Measurements from ENCODE around the gene LRRC8A.
"Not testable (repeated sequence)": the region's sequence is repeated elsewhere in the genome, so short reads cannot be mapped to it uniquely, and the experiment has no call there.

The LRRC8A gene

DNA sequence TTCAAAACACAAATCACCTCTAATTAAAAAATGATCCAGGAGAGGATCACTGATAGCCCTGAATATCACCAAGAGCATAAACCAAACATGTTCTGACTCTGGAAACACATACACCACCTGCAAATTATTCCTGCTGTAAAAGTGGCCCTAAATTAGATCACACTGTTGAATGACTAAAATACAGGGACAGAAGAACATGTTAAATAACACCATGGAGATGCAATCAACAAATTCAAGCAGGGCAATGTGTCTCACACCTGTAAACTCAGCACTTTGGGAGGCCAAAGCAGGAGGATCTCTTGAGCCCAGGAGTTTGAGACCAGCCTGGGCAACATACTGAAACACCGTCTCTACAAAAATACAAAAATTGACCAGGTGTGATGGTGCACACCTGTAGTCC lies 34.1 kb upstream of the LRRC8A start:
- Histone ChIP-seq H3K4me1 (ENCODE audit: control insufficient read depth, insufficient read depth, low read length) (no peaks in the 10 kb centered on the region), H3K4me3 (ENCODE audit: low read depth, low read length) (no peak overlapping the region), H3K27ac (ENCODE audit: extremely low read depth, low read depth, low read length) (no peak overlapping the region), H3K36me3 (ENCODE audit: control insufficient read depth in 2 of 2, insufficient read depth in 1 of 2, low read length in 2 of 2) (no peaks in the 10 kb centered on the region), H3K9me3 (ENCODE audit: control insufficient read depth, insufficient read depth, low read depth, low read length) (no peaks in the 10 kb centered on the region)
- ChIA-PET CTCF (interaction anchor here (0.7 to 1.0 kb wide), 2 partner anchors 30 to 80 kb away, joined by 3 read pairs; no protein-coding TSS in a partner anchor), POLR2A (no interaction called here)
- TF ChIP-seq ZNF398 (tag by site-specific recombination; IDR thresholded peaks at IDR 0.05): no peak
- TF ChIP-seq ZNF274 (IDR thresholded peaks at IDR 0.05; ENCODE audit: low read length): no peak
- TF ChIP-seq ZNF274 (tag by site-specific recombination; IDR thresholded peaks at IDR 0.05; ENCODE audit: borderline replicate concordance): no peak
- no peak for TF ChIP-seq ZFP37 (tag by site-specific recombination; IDR thresholded peaks at IDR 0.05)
- TF ChIP-seq SETDB1 (IDR thresholded peaks at IDR 0.05; ENCODE audit: insufficient read length, low read length): peak; percentile 39

DNA sequence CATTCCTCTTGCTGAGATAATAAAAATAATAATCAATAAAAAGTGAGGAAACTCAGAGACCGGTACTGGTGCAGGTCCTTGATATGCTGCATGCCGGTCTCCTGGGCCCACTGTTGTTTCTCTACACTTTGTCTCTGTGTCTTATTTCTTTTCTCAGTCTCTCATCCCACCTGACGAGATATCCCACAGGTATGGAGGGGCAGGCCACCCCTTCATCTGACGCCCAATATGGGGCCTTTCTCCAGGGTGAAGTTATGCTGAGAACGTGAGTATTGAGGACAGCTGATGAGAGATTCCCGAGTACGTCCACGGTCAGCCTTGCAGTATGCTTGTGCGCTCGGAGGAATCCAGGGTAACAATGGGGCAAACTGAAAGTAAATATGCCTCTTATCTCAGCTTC lies 30.9 kb upstream of the LRRC8A start:
- H3K4me1 ChIP-seq (ENCODE audit: control insufficient read depth, insufficient read depth, low read length); H3K36me3 ChIP-seq (ENCODE audit: control insufficient read depth in 2 of 2, insufficient read depth in 1 of 2, low read length in 2 of 2); POLR2A ChIA-PET; H3K9me3 ChIP-seq (ENCODE audit: control insufficient read depth, insufficient read depth, low read depth, low read length); H3K4me3 ChIP-seq (ENCODE audit: low read depth, low read length); H3K27ac ChIP-seq (ENCODE audit: extremely low read depth, low read depth, low read length): not testable (repeated sequence)
- CTCF ChIA-PET: interaction anchor here (0.7 to 2.0 kb wide), 3 partner anchors 29 to 394 kb away, joined by 3 to 26 read pairs (median 4); no protein-coding TSS in a partner anchor

- H3K36me3 ChIP-seq (ENCODE audit: control insufficient read depth in 2 of 2, insufficient read depth in 1 of 2, low read length in 2 of 2); H3K9me3 ChIP-seq (ENCODE audit: control insufficient read depth, insufficient read depth, low read depth, low read length); H3K27ac ChIP-seq (ENCODE audit: extremely low read depth, low read depth, low read length); H3K4me3 ChIP-seq (ENCODE audit: low read depth, low read length); H3K4me1 ChIP-seq (ENCODE audit: control insufficient read depth, insufficient read depth, low read length): not testable (repeated sequence)
- CTCF ChIA-PET: interaction anchor here (0.6 to 2.5 kb wide), 15 partner anchors 10 to 441 kb away, joined by 3 to 26 read pairs (median 3); no protein-coding TSS in a partner anchor
- TF ChIP-seq ZNF654 (tag by site-specific recombination; IDR thresholded peaks at IDR 0.05; ENCODE audit: low read depth) (peak; percentile 44), MZF1 (tag by site-specific recombination; IDR thresholded peaks at IDR 0.05; ENCODE audit: borderline replicate concordance) (peak; percentile 82; the same call in 1 of the 2 replicates)
- TF ChIP-seq, protein P1, sequence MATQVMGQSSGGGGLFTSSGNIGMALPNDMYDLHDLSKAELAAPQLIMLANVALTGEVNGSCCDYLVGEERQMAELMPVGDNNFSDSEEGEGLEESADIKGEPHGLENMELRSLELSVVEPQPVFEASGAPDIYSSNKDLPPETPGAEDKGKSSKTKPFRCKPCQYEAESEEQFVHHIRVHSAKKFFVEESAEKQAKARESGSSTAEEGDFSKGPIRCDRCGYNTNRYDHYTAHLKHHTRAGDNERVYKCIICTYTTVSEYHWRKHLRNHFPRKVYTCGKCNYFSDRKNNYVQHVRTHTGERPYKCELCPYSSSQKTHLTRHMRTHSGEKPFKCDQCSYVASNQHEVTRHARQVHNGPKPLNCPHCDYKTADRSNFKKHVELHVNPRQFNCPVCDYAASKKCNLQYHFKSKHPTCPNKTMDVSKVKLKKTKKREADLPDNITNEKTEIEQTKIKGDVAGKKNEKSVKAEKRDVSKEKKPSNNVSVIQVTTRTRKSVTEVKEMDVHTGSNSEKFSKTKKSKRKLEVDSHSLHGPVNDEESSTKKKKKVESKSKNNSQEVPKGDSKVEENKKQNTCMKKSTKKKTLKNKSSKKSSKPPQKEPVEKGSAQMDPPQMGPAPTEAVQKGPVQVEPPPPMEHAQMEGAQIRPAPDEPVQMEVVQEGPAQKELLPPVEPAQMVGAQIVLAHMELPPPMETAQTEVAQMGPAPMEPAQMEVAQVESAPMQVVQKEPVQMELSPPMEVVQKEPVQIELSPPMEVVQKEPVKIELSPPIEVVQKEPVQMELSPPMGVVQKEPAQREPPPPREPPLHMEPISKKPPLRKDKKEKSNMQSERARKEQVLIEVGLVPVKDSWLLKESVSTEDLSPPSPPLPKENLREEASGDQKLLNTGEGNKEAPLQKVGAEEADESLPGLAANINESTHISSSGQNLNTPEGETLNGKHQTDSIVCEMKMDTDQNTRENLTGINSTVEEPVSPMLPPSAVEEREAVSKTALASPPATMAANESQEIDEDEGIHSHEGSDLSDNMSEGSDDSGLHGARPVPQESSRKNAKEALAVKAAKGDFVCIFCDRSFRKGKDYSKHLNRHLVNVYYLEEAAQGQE (tag by site-specific recombination; IDR thresholded peaks at IDR 0.05): peak; percentile 34; the same call in 1 of the 2 replicates
- POLR2A ChIA-PET: interaction anchor here (0.9 kb wide), 1 partner anchor 76 kb away, joined by 3 read pairs; no protein-coding TSS in a partner anchor
Observed at GRCh38 chr9:128851779-128852600, 29.9 kb upstream of the LRRC8A start.

DNA sequence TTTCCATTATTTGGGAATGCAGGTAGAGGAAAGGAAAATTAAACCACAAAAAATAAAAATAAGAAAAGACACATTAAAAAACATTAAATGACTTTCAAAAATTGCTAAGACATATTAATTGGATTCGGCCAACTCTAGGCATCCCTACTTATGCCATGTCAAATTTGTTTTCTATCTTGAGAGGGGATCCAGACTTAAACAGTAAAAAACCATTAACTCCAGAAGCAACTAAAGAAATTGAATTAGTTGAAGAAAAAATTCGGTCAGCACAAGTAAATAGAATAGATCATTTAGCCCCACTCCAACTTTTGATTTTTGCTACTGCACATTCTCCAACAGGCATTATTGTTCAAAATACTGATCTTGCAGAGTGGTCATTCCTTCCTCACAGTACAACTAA lies 29.3 kb upstream of the LRRC8A start:
- H3K4me1 ChIP-seq (ENCODE audit: control insufficient read depth, insufficient read depth, low read length); H3K9me3 ChIP-seq (ENCODE audit: control insufficient read depth, insufficient read depth, low read depth, low read length); H3K4me3 ChIP-seq (ENCODE audit: low read depth, low read length); H3K36me3 ChIP-seq (ENCODE audit: control insufficient read depth in 2 of 2, insufficient read depth in 1 of 2, low read length in 2 of 2); POLR2A ChIA-PET; H3K27ac ChIP-seq (ENCODE audit: extremely low read depth, low read depth, low read length): not testable (repeated sequence)
- CTCF ChIA-PET: interaction anchor here (0.6 to 2.5 kb wide), 13 partner anchors 9 to 441 kb away, joined by 3 to 26 read pairs (median 3); no protein-coding TSS in a partner anchor

- H3K4me3 ChIP-seq (ENCODE audit: low read depth, low read length); H3K4me1 ChIP-seq (ENCODE audit: control insufficient read depth, insufficient read depth, low read length); H3K27ac ChIP-seq (ENCODE audit: extremely low read depth, low read depth, low read length); H3K9me3 ChIP-seq (ENCODE audit: control insufficient read depth, insufficient read depth, low read depth, low read length); POLR2A ChIA-PET; H3K36me3 ChIP-seq (ENCODE audit: control insufficient read depth in 2 of 2, insufficient read depth in 1 of 2, low read length in 2 of 2): not testable (repeated sequence)
- CTCF ChIA-PET: interaction anchor here (0.9 to 2.1 kb wide), 3 partner anchors 10 to 74 kb away, joined by 3 to 11 read pairs (median 5); no protein-coding TSS in a partner anchor
Observed at GRCh38 chr9:128854454-128854853, 27.5 kb upstream of the LRRC8A start.

GRCh38 chr9:128858476-128858875 lies 23.5 kb upstream of the LRRC8A start:
- H3K4me3 ChIP-seq (ENCODE audit: low read depth, low read length); H3K36me3 ChIP-seq (ENCODE audit: control insufficient read depth in 2 of 2, insufficient read depth in 1 of 2, low read length in 2 of 2); H3K27ac ChIP-seq (ENCODE audit: extremely low read depth, low read depth, low read length); H3K4me1 ChIP-seq (ENCODE audit: control insufficient read depth, insufficient read depth, low read length); H3K9me3 ChIP-seq (ENCODE audit: control insufficient read depth, insufficient read depth, low read depth, low read length): not testable (repeated sequence)
- CTCF ChIA-PET: interaction anchor here (0.7 to 2.9 kb wide), 5 partner anchors 9 to 766 kb away, joined by 3 to 16 read pairs (median 3); no protein-coding TSS in a partner anchor
- POLR2A ChIA-PET: interaction anchor here (0.6 to 0.7 kb wide), 2 partner anchors 17 to 214 kb away, joined by 3 to 5 read pairs; no protein-coding TSS in a partner anchor

Measured in HEK293 (cell line).